Measurements from ENCODE around the gene FBL.

DNA sequence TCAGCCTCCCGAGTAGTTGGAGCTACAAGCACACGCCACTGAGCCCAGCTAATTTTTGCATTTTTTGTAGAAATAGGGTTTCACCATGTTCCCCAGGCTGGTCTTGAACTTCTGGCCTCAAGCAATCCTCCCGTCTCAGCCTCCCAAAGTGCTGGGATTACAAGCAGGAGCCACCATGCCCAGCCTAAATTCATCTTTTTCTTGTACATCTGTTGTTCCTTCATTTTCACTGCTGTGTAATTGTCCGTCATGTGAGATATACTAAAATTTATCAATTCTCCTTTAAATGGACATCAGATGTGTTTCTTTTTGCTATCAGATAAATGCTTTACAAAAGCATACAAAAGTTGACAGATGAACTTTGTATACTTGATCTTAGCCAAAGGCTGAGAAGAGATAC is 35.1 kb downstream of the FBL start:
- TF ChIP-seq, protein P1, sequence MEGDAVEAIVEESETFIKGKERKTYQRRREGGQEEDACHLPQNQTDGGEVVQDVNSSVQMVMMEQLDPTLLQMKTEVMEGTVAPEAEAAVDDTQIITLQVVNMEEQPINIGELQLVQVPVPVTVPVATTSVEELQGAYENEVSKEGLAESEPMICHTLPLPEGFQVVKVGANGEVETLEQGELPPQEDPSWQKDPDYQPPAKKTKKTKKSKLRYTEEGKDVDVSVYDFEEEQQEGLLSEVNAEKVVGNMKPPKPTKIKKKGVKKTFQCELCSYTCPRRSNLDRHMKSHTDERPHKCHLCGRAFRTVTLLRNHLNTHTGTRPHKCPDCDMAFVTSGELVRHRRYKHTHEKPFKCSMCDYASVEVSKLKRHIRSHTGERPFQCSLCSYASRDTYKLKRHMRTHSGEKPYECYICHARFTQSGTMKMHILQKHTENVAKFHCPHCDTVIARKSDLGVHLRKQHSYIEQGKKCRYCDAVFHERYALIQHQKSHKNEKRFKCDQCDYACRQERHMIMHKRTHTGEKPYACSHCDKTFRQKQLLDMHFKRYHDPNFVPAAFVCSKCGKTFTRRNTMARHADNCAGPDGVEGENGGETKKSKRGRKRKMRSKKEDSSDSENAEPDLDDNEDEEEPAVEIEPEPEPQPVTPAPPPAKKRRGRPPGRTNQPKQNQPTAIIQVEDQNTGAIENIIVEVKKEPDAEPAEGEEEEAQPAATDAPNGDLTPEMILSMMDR (IDR thresholded peaks at IDR 0.05; ENCODE audit: low read depth, low read length, poor library complexity, severe bottlenecking) = no peak
- no peak for TF ChIP-seq EZH2phosphoT487 (IDR thresholded peaks at IDR 0.05; ENCODE audit: borderline replicate concordance, low read length)
